ENCODE data around the gene GRID2.

- TF ChIP-seq CTCF (IDR thresholded peaks at IDR 0.05) (no peak), EZH2 (IDR thresholded peaks at IDR 0.05) (no peak)
These were observed 1090.8 kb downstream of the GRID2 start for GRCh38 chr4:93394545-93395081.
